H9 (cell line): ENCODE data around the gene SNX11. TPM values are rescaled to one million over a fixed set of nuclear protein-coding genes. Genes with fewer than 3 reads are reported as not detected.

ENCODE experiments used
- DNase-seq: peaks from one replicate; pipeline ENCODE4 v3.0.0-alpha.2; 2017
- H2AFZ ChIP-seq: one replicate; pipeline ENCODE4 v1.6.1; 2013; ENCODE audit warnings: mild to moderate bottlenecking, low read length, control low read depth, moderate library complexity
- H2AK5ac ChIP-seq: 2 replicates; pipeline ENCODE4 v1.6.1; 2013; ENCODE audit warnings: low read length, control low read depth, mixed read lengths; ENCODE audit not compliant: insufficient read length
- H2BK120ac ChIP-seq: one replicate; pipeline ENCODE4 v1.6.1; 2013; ENCODE audit warnings: low read depth, mild to moderate bottlenecking, low read length, control low read depth, inconsistent platforms; ENCODE audit not compliant: poor library complexity, severe bottlenecking
- H2BK12ac ChIP-seq: 2 replicates; pipeline ENCODE4 v1.6.1; 2013; ENCODE audit warnings: low read length, control low read depth, mixed read lengths, low read depth; ENCODE audit not compliant: insufficient read length
- H2BK15ac ChIP-seq: 2 replicates; pipeline ENCODE4 v1.6.1; 2013; ENCODE audit warnings: low read depth, low read length, control low read depth
- H2BK20ac ChIP-seq: one replicate; pipeline ENCODE4 v1.6.1; 2013; ENCODE audit warnings: low read depth, mild to moderate bottlenecking, low read length, control low read depth, inconsistent platforms; ENCODE audit not compliant: poor library complexity, severe bottlenecking
- H2BK5ac ChIP-seq: 2 replicates; pipeline ENCODE4 v1.6.1; 2013; ENCODE audit warnings: low read length, control low read depth, mixed read lengths; ENCODE audit not compliant: insufficient read length
- H3K14ac ChIP-seq: 2 replicates; pipeline ENCODE4 v1.6.1; 2013; ENCODE audit warnings: low read length, control low read depth; ENCODE audit not compliant: insufficient read depth
- H3K18ac ChIP-seq: 2 replicates; pipeline ENCODE4 v1.6.1; 2013; ENCODE audit warnings: low read depth, mild to moderate bottlenecking, mixed read lengths, low read length, control low read depth; ENCODE audit not compliant: insufficient read length
- H3K23ac ChIP-seq: 2 replicates; pipeline ENCODE4 v1.6.1; 2013; ENCODE audit warnings: low read length, control low read depth, mixed read lengths, low read depth; ENCODE audit not compliant: insufficient read length
- H3K23me2 ChIP-seq: 2 replicates; pipeline ENCODE4 v1.6.1; 2013; ENCODE audit warnings: low read depth, mild to moderate bottlenecking, mixed read lengths, low read length, control low read depth; ENCODE audit not compliant: insufficient read length, poor library complexity, severe bottlenecking
- H3K27ac ChIP-seq: 2 replicates; pipeline ENCODE4 v1.5.1; 2013; ENCODE audit warnings: low read length, control low read depth, mixed read lengths, low read depth; ENCODE audit not compliant: insufficient read length
- H3K27me3 ChIP-seq: 2 replicates; pipeline ENCODE4 v1.6.1; 2013; ENCODE audit warnings: low read length, control low read depth, inconsistent platforms; ENCODE audit not compliant: insufficient read depth
- H3K4ac ChIP-seq: 2 replicates; pipeline ENCODE4 v1.6.1; 2013; ENCODE audit warnings: low read depth, mild to moderate bottlenecking, control low read depth, inconsistent platforms, low read length, moderate library complexity
- H3K4me1 ChIP-seq: 2 replicates; pipeline ENCODE4 v1.6.1; 2013; ENCODE audit warnings: low read length, control low read depth, inconsistent platforms; ENCODE audit not compliant: insufficient read depth
- H3K4me2 ChIP-seq: 2 replicates; pipeline ENCODE4 v1.6.1; 2013; ENCODE audit warnings: low read length, control low read depth, mixed read lengths; ENCODE audit not compliant: insufficient read length, insufficient read depth
- H3K56ac ChIP-seq: 2 replicates; pipeline ENCODE4 v1.6.1; 2013; ENCODE audit warnings: low read depth, mild to moderate bottlenecking, mixed read lengths, low read length, control low read depth; ENCODE audit not compliant: insufficient read length
- H3K79me1 ChIP-seq: 2 replicates; pipeline ENCODE4 v1.6.1; 2013; ENCODE audit warnings: low read depth, mild to moderate bottlenecking, moderate library complexity, low read length, control low read depth, inconsistent platforms; ENCODE audit not compliant: insufficient read depth, poor library complexity, severe bottlenecking
- H3K79me2 ChIP-seq: 2 replicates; pipeline ENCODE4 v1.6.1; 2013; ENCODE audit warnings: low read length, control low read depth, inconsistent platforms; ENCODE audit not compliant: insufficient read depth
- H3K9ac ChIP-seq: 2 replicates; pipeline ENCODE4 v1.6.1; 2013; ENCODE audit warnings: low read length, control low read depth, mixed read lengths; ENCODE audit not compliant: insufficient read length; ENCODE audit errors: extremely low read depth
- H3K9me3 ChIP-seq: one replicate; pipeline ENCODE4 v1.6.1; 2013; ENCODE audit warnings: low read depth, low read length, inconsistent platforms; ENCODE audit not compliant: control insufficient read depth
- H3T11ph ChIP-seq: one replicate; pipeline ENCODE4 v1.6.1; 2013; ENCODE audit warnings: mild to moderate bottlenecking, low read length, control low read depth, inconsistent platforms
- H4K20me1 ChIP-seq: one replicate; pipeline ENCODE4 v1.6.1; 2013; ENCODE audit not compliant: control insufficient read depth, insufficient read length, insufficient read depth
- H4K5ac ChIP-seq: 2 replicates; pipeline ENCODE4 v1.6.1; 2013; ENCODE audit warnings: low read depth, mild to moderate bottlenecking, mixed read lengths, low read length, control low read depth; ENCODE audit not compliant: insufficient read length
- H4K8ac ChIP-seq: replicated peaks from 2 replicates; pipeline ENCODE4 v1.6.1; 2013; ENCODE audit warnings: low read length, control low read depth, mixed read lengths, low read depth; ENCODE audit not compliant: insufficient read length
- H4K91ac ChIP-seq: 2 replicates; pipeline ENCODE4 v1.6.1; 2013; ENCODE audit warnings: low read depth, mild to moderate bottlenecking, moderate library complexity, mixed read lengths, low read length, control low read depth; ENCODE audit not compliant: insufficient read length
- H3K27ac Mint-ChIP-seq, 3 experiments: 2 replicates in 2 of 3; 3 replicates in 1 of 3; pipeline ENCODE4 v1.8.0; 2020 to 2021; ENCODE audit warnings: mixed read lengths in 3 of 3, mild to moderate bottlenecking in 1 of 3, moderate library complexity in 1 of 3
- H3K27me3 Mint-ChIP-seq: 2 replicates; pipeline ENCODE4 v1.8.0; 2021; ENCODE audit warnings: low read depth, mild to moderate bottlenecking, moderate library complexity, mixed read lengths
- H3K36me3 Mint-ChIP-seq, 3 experiments: 2 replicates in 2 of 3; 3 replicates in 1 of 3; pipeline ENCODE4 v1.8.0; 2020 to 2021; ENCODE audit warnings: low read depth in 3 of 3, mixed read lengths in 3 of 3; ENCODE audit not compliant: insufficient read depth in 1 of 3
- H3K4me1 Mint-ChIP-seq, 2 experiments: 2 replicates each; pipeline ENCODE4 v1.8.0; 2020; ENCODE audit warnings: mixed read lengths in 2 of 2
- H3K4me3 Mint-ChIP-seq, 2 experiments: 2 replicates in 1 of 2; 3 replicates in 1 of 2; pipeline ENCODE4 v1.8.0; 2020 to 2021; ENCODE audit warnings: mild to moderate bottlenecking in 2 of 2, mixed read lengths in 2 of 2, moderate library complexity in 1 of 2
- H3K9me3 Mint-ChIP-seq, 2 experiments: 2 replicates in 1 of 2; 3 replicates in 1 of 2; pipeline ENCODE4 v1.8.0; 2020; ENCODE audit warnings: mild to moderate bottlenecking in 2 of 2, mixed read lengths in 2 of 2, moderate library complexity in 1 of 2
- CTCF ChIP-seq: fragments of 200-600 bp; sonication (generic); conservative IDR thresholded peaks from 3 replicates; pipeline ENCODE4 v1.8.0; 2021; ENCODE audit warnings: antibody characterized with exemption, mild to moderate bottlenecking
- WGBS: extraction: QIAGEN DNeasy Blood & Tissue Kit; methylation state at CpG from one replicate; pipeline ENCODE4 v1.1.7; 2013; ENCODE audit warnings: missing lambda C conversion rate, low lambda C conversion rate, mixed read lengths; ENCODE audit not compliant: insufficient read length; ENCODE audit errors: extremely low coverage; 5-methylcytosine and 5-hydroxymethylcytosine counted together
- total RNA-seq: library from RNA; stranded (reverse); gene quantifications from 2 replicates; pipeline ENCODE4 v1.2.1, GENCODE V29; 2021

SNX11 gene
- total RNA-seq, 1 experiment from 2014 or later, result 20.0 TPM

GRCh38 chr17:48059125-48059668, 48.4 kb upstream of the SNX11 start:
- no peak for DNase-seq
- Histone ChIP-seq H3K79me2 (peaks cover 8% of the 10 kb centered on the region; the same call in 1 of the 2 replicates), H3K18ac (no peak overlapping the region)

More at GRCh38 chr17:48059125-48059668, 48.4 kb upstream of the SNX11 start:
- Histone ChIP-seq H3K9ac (no peak overlapping the region), H3K4me1 (no peaks in the 10 kb centered on the region; the same call in 1 of the 2 replicates), H4K20me1 (no peaks in the 10 kb centered on the region), H2BK12ac (no peak overlapping the region), H2BK120ac (no peak overlapping the region), H3K79me1 (peaks cover 4% of the 10 kb centered on the region), H4K91ac (no peak overlapping the region), H2BK20ac (no peak overlapping the region), H4K8ac (no peak overlapping the region), H4K5ac (no peak overlapping the region), H2BK5ac (no peak overlapping the region), H3K23ac (no peak overlapping the region), H2AK5ac (no peak overlapping the region), H3K56ac (no peak overlapping the region), H3K4ac (no peak overlapping the region), H3K27ac (no peak overlapping the region), H3K4me2 (no peak overlapping the region), H3T11ph (no peak overlapping the region), H3K14ac (no peak overlapping the region), H3K23me2 (peaks cover 8% of the 10 kb centered on the region), H2AFZ (no peak overlapping the region), H3K9me3 (no peaks in the 10 kb centered on the region), H3K27me3 (no peaks in the 10 kb centered on the region), H2BK15ac (no peak overlapping the region)
- Mint-ChIP-seq H3K9me3 (no peaks in the 10 kb centered on the region; a peak in 2 of 5 replicates), H3K4me3 (peak overlapping the region in 1 of 2 experiments; percentile 31; a peak in 1 of 5 replicates), H3K4me1 (peaks cover 31 to 45% of the 10 kb centered on the region in 2 experiments), H3K27me3 (no peaks in the 10 kb centered on the region; the same call in 1 of the 2 replicates), H3K27ac (peak overlapping the region in 2 of 3 experiments; percentile 73 to 92; a peak in 4 of 7 replicates), H3K36me3 (peaks cover 64 to 81% (median 75%) of the 10 kb centered on the region in 3 experiments)
- no peak for TF ChIP-seq CTCF
- no CpG with 5 or more reads among the region's 32 CpGs for WGBS
